HepG2 (cell line): ENCODE measurements around the gene ALG10B. TPM values are rescaled to one million over a fixed set of nuclear protein-coding genes. Genes with fewer than 3 reads are reported as not detected.

ENCODE experiments used
- ATAC-seq: fragments of 200-7000 bp; cut with Tn5 transposase; 3 replicates; pipeline ENCODE4 v1.9.1; 2020; ENCODE audit warnings: mild to moderate bottlenecking, moderate library complexity
- BruUV-seq: library from RNA; stranded (reverse); fragments of 400-500 nt; replicated peaks from 2 replicates; lab custom pipeline; 2021; lab: Mats Ljungman, UMichigan
- CTCF ChIA-PET: fragments of 300-600 bp; formaldehyde crosslinking; extraction: SDS; loops from one replicate; lab custom pipeline; 2021; ENCODE audit warnings: low total read pairs, inconsistent platforms, low intra/inter-chr PET ratio; lab: Yijun Ruan, JAX
- POLR2A ChIA-PET: fragments of 350-600 bp; sonication (Branson Sonifier 250); formaldehyde crosslinking; loops from one replicate; lab custom pipeline; 2020; ENCODE audit warnings: antibody characterized with exemption, inconsistent platforms; lab: Yijun Ruan, JAX
- DNase-seq: peaks from one replicate; pipeline ENCODE4 v3.0.0-alpha.2; 2015; ENCODE audit warnings: low spot score
- FAIRE-seq: peaks from 3 replicates; lab custom pipeline; 2011; peaks lifted over from hg19 to GRCh38; lab: Jason Lieb, UNC
- H2AFZ ChIP-seq: one replicate; pipeline ENCODE4 v1.6.1; 2011; ENCODE audit warnings: low read length, inconsistent platforms
- H3K27ac ChIP-seq: fragments of 300-600 bp; 3 replicates; pipeline ENCODE4 v1.8.0; 2011; ENCODE audit warnings: mixed run types, mild to moderate bottlenecking, mixed read lengths, low read length, inconsistent platforms; ENCODE audit not compliant: insufficient read depth; ENCODE audit errors: extremely low read length
- H3K27me3 ChIP-seq, 2 experiments: fragments of 200-600 bp in 1 of 2; 2 replicates in 1 of 2; 3 replicates in 1 of 2; pipeline versions ENCODE4 v1.6.0 to v1.8.0; 2011; ENCODE audit warnings: low read length in 2 of 2, mild to moderate bottlenecking in 2 of 2, moderate library complexity in 2 of 2, inconsistent platforms in 1 of 2; ENCODE audit not compliant: insufficient read depth in 2 of 2, control insufficient read depth in 1 of 2
- H3K36me3 ChIP-seq, 2 experiments: fragments of 200-600 bp in 1 of 2; replicated peaks in 1 of 2; 2 replicates in 1 of 2; 3 replicates in 1 of 2; pipeline versions ENCODE4 v1.5.1 to v1.8.0; 2011; ENCODE audit warnings: low read length in 2 of 2, inconsistent platforms in 1 of 2; ENCODE audit not compliant: insufficient read depth in 2 of 2, control insufficient read depth in 1 of 2
- H3K4me1 ChIP-seq: 2 replicates; pipeline ENCODE4 v1.5.1; 2012; ENCODE audit warnings: low read length, inconsistent platforms; ENCODE audit not compliant: insufficient read depth
- H3K4me2 ChIP-seq: 2 replicates; pipeline ENCODE4 v1.6.0; 2011; ENCODE audit warnings: low read depth, low read length, inconsistent platforms
- H3K4me3 ChIP-seq, 3 experiments: fragments of 200-600 bp in 1 of 3; sonication (generic), shearing (Covaris generic) in 1 of 3; replicated peaks in 1 of 3; 2 replicates each; pipeline ENCODE4 v1.5.1; 2011 to 2016; ENCODE audit warnings: low read length in 3 of 3, inconsistent platforms in 2 of 3, low read depth in 2 of 3, mild to moderate bottlenecking in 2 of 3, control low read depth in 1 of 3, mixed read lengths in 1 of 3; ENCODE audit not compliant: insufficient read depth in 1 of 3
- H3K79me2 ChIP-seq: one replicate; pipeline ENCODE4 v1.6.1; 2011; ENCODE audit warnings: low read length, inconsistent platforms; ENCODE audit not compliant: insufficient read depth
- H3K9ac ChIP-seq: 2 replicates; pipeline ENCODE4 v1.6.0; 2011; ENCODE audit warnings: mild to moderate bottlenecking, low read depth, low read length, inconsistent platforms; ENCODE audit not compliant: insufficient read depth
- H3K9me3 ChIP-seq: 2 replicates; pipeline ENCODE4 v1.5.1; 2012; ENCODE audit warnings: mild to moderate bottlenecking, low read length
- H4K20me1 ChIP-seq: 2 replicates; pipeline ENCODE4 v1.6.0; 2011; ENCODE audit warnings: inconsistent platforms, mild to moderate bottlenecking, low read length, moderate library complexity; ENCODE audit not compliant: insufficient read depth
- AHR ChIP-seq: IDR thresholded peaks from 2 replicates; pipeline ENCODE4 v1.6.1; 2018; ENCODE audit warnings: missing genetic modification reagents, missing compliant biosample characterization
- ARID3A ChIP-seq: IDR thresholded peaks from 2 replicates; pipeline ENCODE4 v1.6.1; 2012; ENCODE audit warnings: low read depth, low read length, improper control_type of control experiment
- CBX5 ChIP-seq: sonication (generic); formaldehyde crosslinking; IDR thresholded peaks from 2 replicates; pipeline ENCODE4 v1.4.0; 2020; ENCODE audit warnings: missing genetic modification reagents, borderline replicate concordance
- DPF2 ChIP-seq: sonication (generic); formaldehyde crosslinking; IDR thresholded peaks from 2 replicates; pipeline ENCODE4 v1.4.0; 2020; ENCODE audit warnings: mild to moderate bottlenecking, low read depth, missing genetic modification reagents, borderline replicate concordance
- GMEB2 ChIP-seq: IDR thresholded peaks from 2 replicates; pipeline ENCODE4 v1.6.1; 2016; ENCODE audit warnings: missing biosample characterization, missing genetic modification reagents, low read depth
- GPN1 ChIP-seq: sonication (generic); formaldehyde crosslinking; IDR thresholded peaks from 2 replicates; pipeline ENCODE4 v1.5.1; 2020; ENCODE audit warnings: missing genetic modification reagents, borderline replicate concordance
- MLX ChIP-seq: IDR thresholded peaks from 2 replicates; pipeline ENCODE4 v1.6.1; 2016
- NFYC ChIP-seq: IDR thresholded peaks from 2 replicates; pipeline ENCODE4 v1.6.1; 2016; ENCODE audit warnings: missing genetic modification reagents, missing compliant biosample characterization
- PPARG ChIP-seq: conservative IDR thresholded peaks from 2 replicates; pipeline ENCODE4 v1.6.1; 2016; ENCODE audit warnings: missing biosample characterization, missing genetic modification reagents
- SIN3B ChIP-seq: fragments of 150-350 bp; IDR thresholded peaks from 2 replicates; pipeline ENCODE4 v1.6.1; 2014; ENCODE audit warnings: low read length
- THAP9 ChIP-seq: sonication (generic); formaldehyde crosslinking; IDR thresholded peaks from 2 replicates; pipeline ENCODE4; 2020; ENCODE audit warnings: missing genetic modification reagents, mild to moderate bottlenecking, borderline replicate concordance
- TRAFD1 ChIP-seq: sonication (generic); formaldehyde crosslinking; IDR thresholded peaks from 2 replicates; pipeline ENCODE4 v1.5.1; 2020; ENCODE audit warnings: missing genetic modification reagents, mild to moderate bottlenecking, borderline replicate concordance
- ZKSCAN5 ChIP-seq: sonication (generic); formaldehyde crosslinking; IDR thresholded peaks from 2 replicates; pipeline ENCODE4 v1.5.1; 2020; ENCODE audit warnings: mild to moderate bottlenecking, missing genetic modification reagents
- in situ Hi-C: cut with HindIII; loops from 2 replicates; pipeline ENCODE4 v1.10.0; 2017; ENCODE audit warnings: low pct_unique_long_range_greater_than_20kb; ENCODE audit not compliant: extremely low pct_ligation_motif_present
- intact Hi-C: fragments of 100-400 bp; cut with micrococcal nuclease; formaldehyde crosslinking; loops from one replicate; pipeline ENCODE4 v1.10.0; 2022; ENCODE audit not compliant: unreplicated experiment
- polyA plus RNA-seq, 8 experiments: library from polyadenylated mRNA; depleted of rRNA in 3 of 8; stranded (reverse) in 7 of 8; unstranded in 1 of 8; fragments of >200 nt; fragmentation: Illumina TruSeq in 4 of 8; extraction: Trizol in 4 of 8; gene quantifications; 2 replicates each; pipeline versions ENCODE4 v1.2.1 to v1.2.3, GENCODE V29; 2011 to 2016; ENCODE audit warnings: low read depth in 4 of 8, missing spikeins in 1 of 8, mixed read lengths in 1 of 8; ENCODE audit not compliant: insufficient read depth in 1 of 8
- total RNA-seq, 5 experiments: library from RNA; depleted of rRNA; stranded (reverse); fragments of >200 nt; fragmentation: Illumina TruSeq; extraction: Trizol; gene quantifications; 2 replicates each; pipeline ENCODE4 v1.2.3, GENCODE V29; 2016; ENCODE audit warnings: low read depth in 1 of 5

ALG10B gene
- total and polyA plus RNA-seq, 2 of the 13 experiments (the other 11 are each of a cell fraction or from before 2014, with no cell fraction given) = 3.3 to 9.3 TPM

GRCh38 chr12:38316391-38317129 lies at the start of gene ALG10B (continued):
- TF ChIP-seq ZKSCAN5 (CRISPR knock-in tag) (no peak), TRAFD1 (CRISPR knock-in tag) (no peak)

GRCh38 chr12:38268612-38269011 lies 48.0 kb upstream of the ALG10B start:
- DNase-seq (no peak), ATAC-seq (no peak), FAIRE-seq (no peak)
- Histone ChIP-seq H4K20me1 (no peaks in the 10 kb centered on the region), H3K27ac (no peak overlapping the region), H3K36me3 (no peaks in the 10 kb centered on the region), H2AFZ (no peak overlapping the region), H3K79me2 (no peaks in the 10 kb centered on the region), H3K9me3 (peaks cover 53% of the 10 kb centered on the region), H3K4me1 (no peaks in the 10 kb centered on the region), H3K4me2 (no peak overlapping the region), H3K27me3 (no peaks in the 10 kb centered on the region), H3K4me3 (no peak overlapping the region), H3K9ac (no peak overlapping the region)
- ChIA-PET POLR2A (no interaction called here), CTCF (no interaction called here)
- intact Hi-C loops (no loop called here), in situ Hi-C loops (no loop called here)
- no TSS peak for BruUV-seq
- no peak for TF ChIP-seq NFYC (CRISPR knock-in tag)
- no peak for TF ChIP-seq PPARG (CRISPR knock-in tag)
- TF ChIP-seq AHR (CRISPR knock-in tag) = no peak
- TF ChIP-seq GPN1 (CRISPR knock-in tag) = no peak
- no peak for TF ChIP-seq ARID3A
- no peak for TF ChIP-seq CBX5
- TF ChIP-seq MLX (CRISPR knock-in tag) = no peak
- no peak for TF ChIP-seq GMEB2 (CRISPR knock-in tag)
- no peak for TF ChIP-seq DPF2 (CRISPR knock-in tag)
- TF ChIP-seq THAP9 = no peak
- TF ChIP-seq SIN3B = no peak
